T-cell (primary cell): ENCODE data around the gene INTS1. TPM values are rescaled to one million over a fixed set of nuclear protein-coding genes. Genes with fewer than 3 reads are reported as not detected.
A peak's percentile ranks its signal among the peaks of the same experiment; 100 is the strongest.

Experiments
- ATAC-seq, 4 experiments: fragments of 200-7000 bp in 3 of 4; fragments of 150-1000 bp in 1 of 4; cut with Tn5 transposase; replicated peaks in 1 of 4; 1 replicate in 3 of 4; 2 replicates in 1 of 4; pipeline ENCODE4 v1.10.0; 2021; ENCODE audit warnings: moderate library complexity in 3 of 4, mild to moderate bottlenecking in 2 of 4, moderate number of reproducible peaks in 1 of 4
- CTCF ChIA-PET, 2 donors: fragments of 300-600 bp; sonication (Branson Sonifier 250); formaldehyde crosslinking; loops; one replicate each; lab custom pipeline; 2022; ENCODE audit warnings: antibody characterized with exemption in 2 of 2; lab: Charles Lee
- POLR2A ChIA-PET, 2 donors: fragments of 300-600 bp; sonication (Branson Sonifier 250); formaldehyde crosslinking; loops; one replicate each; lab custom pipeline; 2022; ENCODE audit warnings: antibody characterized with exemption in 2 of 2; lab: Charles Lee
- DNase-seq, 35 experiments: peaks; one replicate each; pipeline versions ENCODE4 v3.0.0 to v3.0.0-alpha.2; 2013 to 2023
- H3K27ac ChIP-seq: one replicate; pipeline ENCODE4 v1.5.1; 2013; ENCODE audit warnings: low read length
- H3K27me3 ChIP-seq, 2 experiments: replicated peaks in 1 of 2; 1 replicate in 1 of 2; 2 replicates in 1 of 2; pipeline versions ENCODE4 v1.6.1 to v1.7.0; 2013; ENCODE audit warnings: low read length in 1 of 2, mixed read lengths in 1 of 2; ENCODE audit not compliant: control insufficient read depth in 2 of 2, insufficient read depth in 2 of 2; ENCODE audit errors: extremely low read depth in 1 of 2
- H3K36me3 ChIP-seq, 2 donors: 1 replicate in 1 of 2; 2 replicates in 1 of 2; pipeline versions ENCODE4 v1.6.1 to v1.7.0; 2013; ENCODE audit warnings: low read length in 1 of 2; ENCODE audit not compliant: control insufficient read depth in 2 of 2, insufficient read depth in 1 of 2; ENCODE audit errors: extremely low read depth in 1 of 2
- H3K4me1 ChIP-seq, 2 experiments: 1 replicate in 1 of 2; 2 replicates in 1 of 2; pipeline versions ENCODE4 v1.6.1 to v1.7.0; 2013; ENCODE audit warnings: low read length in 2 of 2, mixed read lengths in 1 of 2; ENCODE audit not compliant: insufficient read depth in 2 of 2, control insufficient read depth in 1 of 2; ENCODE audit errors: extremely low read depth in 1 of 2
- H3K4me3 ChIP-seq, 2 donors: 1 replicate in 1 of 2; 2 replicates in 1 of 2; pipeline versions ENCODE4 v1.5.1 to v1.7.0; 2013; ENCODE audit warnings: mild to moderate bottlenecking in 2 of 2, low read length in 1 of 2, moderate library complexity in 1 of 2; ENCODE audit not compliant: control insufficient read depth in 1 of 2; ENCODE audit errors: extremely low read depth in 1 of 2
- H3K9me3 ChIP-seq: 2 replicates; pipeline ENCODE4 v1.7.0; 2013
- H3K27ac Mint-ChIP-seq, 2 donors: one replicate each; pipeline ENCODE4 v1.8.0; 2020 to 2021; ENCODE audit warnings: mild to moderate bottlenecking in 2 of 2, mixed read lengths in 2 of 2
- H3K27me3 Mint-ChIP-seq, 2 donors: one replicate each; pipeline ENCODE4 v1.8.0; 2021 to 2022; ENCODE audit warnings: mixed read lengths in 2 of 2
- H3K36me3 Mint-ChIP-seq: one replicate; pipeline ENCODE4 v1.8.0; 2021; ENCODE audit warnings: mixed read lengths
- H3K4me1 Mint-ChIP-seq, 3 donors: one replicate each; pipeline ENCODE4 v1.8.0; 2020 to 2022; ENCODE audit warnings: mixed read lengths in 3 of 3, mild to moderate bottlenecking in 1 of 3
- H3K4me3 Mint-ChIP-seq, 3 donors: one replicate each; pipeline ENCODE4 v1.8.0; 2020 to 2022; ENCODE audit warnings: mild to moderate bottlenecking in 3 of 3, mixed read lengths in 3 of 3, moderate library complexity in 3 of 3
- H3K9me3 Mint-ChIP-seq, 3 donors: one replicate each; pipeline ENCODE4 v1.8.0; 2020 to 2022; ENCODE audit warnings: mixed read lengths in 3 of 3
- WGBS: methylation state at CpG from one replicate; pipeline ENCODE4 v1.1.5; 2013; ENCODE audit warnings: missing lambda C conversion rate; ENCODE audit not compliant: insufficient coverage; 5-methylcytosine and 5-hydroxymethylcytosine counted together
- total RNA-seq, 35 experiments: library from RNA in 6 of 35; stranded (reverse) in 6 of 35; fragments of 120-200 nt in 1 of 35; gene quantifications; one replicate each; pipeline versions ENCODE4 v1.2.1 to v1.2.4 and lab custom pipeline; 2013 to 2026

INTS1 gene
- total RNA-seq, 5 donors from 2014 or later (not counting 1 experiment from before 2014, with no cell fraction given), result 102 to 147 (median 131) TPM

DNA sequence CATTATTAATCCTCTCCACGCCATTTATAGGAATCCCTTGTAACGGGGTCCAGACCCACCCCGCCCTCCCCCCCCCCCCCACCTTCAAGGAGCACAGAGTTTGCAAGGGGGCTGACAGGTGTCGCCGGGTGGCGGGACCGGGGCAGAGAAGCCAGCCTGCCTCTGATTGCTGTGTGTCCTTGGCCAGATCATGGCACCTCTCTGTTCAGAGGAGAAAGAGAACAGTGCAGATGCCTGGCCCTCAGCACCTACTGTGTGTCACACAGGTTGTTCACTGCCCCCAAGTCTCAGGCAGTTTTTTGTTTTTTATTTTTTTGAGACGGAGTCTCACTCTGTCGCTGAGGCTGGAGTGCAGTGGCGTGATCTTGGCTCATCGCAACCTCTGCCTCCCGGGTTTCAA is 39.5 kb downstream of the INTS1 start:
- Histone ChIP-seq H3K4me1 (peaks cover 0 to 15% of the 10 kb centered on the region in 2 experiments), H3K9me3 (no peaks in the 10 kb centered on the region), H3K36me3 (peaks cover 0 to 4% of the 10 kb centered on the region in 2 donors), H3K27ac (no peak overlapping the region), H3K4me3 (no peak overlapping the region), H3K27me3 (no peaks in the 10 kb centered on the region)
- H3K4me3 Mint-ChIP-seq, result no peak overlapping the region
- ChIA-PET POLR2A (no interaction called here), CTCF (no interaction called here)
- no peaks in the 10 kb centered on the region for H3K36me3 Mint-ChIP-seq
- no peaks in the 10 kb centered on the region for H3K27me3 Mint-ChIP-seq
- H3K9me3 Mint-ChIP-seq, result no peaks in the 10 kb centered on the region
- DNase-seq (no peak), ATAC-seq (no peak)
- WGBS, result 80% methylated on average over 5 of the region's 12 CpGs
- H3K4me1 Mint-ChIP-seq, result peaks cover 13 to 18% (median 13%) of the 10 kb centered on the region in 3 donors
- H3K27ac Mint-ChIP-seq, result no peak overlapping the region

DNA sequence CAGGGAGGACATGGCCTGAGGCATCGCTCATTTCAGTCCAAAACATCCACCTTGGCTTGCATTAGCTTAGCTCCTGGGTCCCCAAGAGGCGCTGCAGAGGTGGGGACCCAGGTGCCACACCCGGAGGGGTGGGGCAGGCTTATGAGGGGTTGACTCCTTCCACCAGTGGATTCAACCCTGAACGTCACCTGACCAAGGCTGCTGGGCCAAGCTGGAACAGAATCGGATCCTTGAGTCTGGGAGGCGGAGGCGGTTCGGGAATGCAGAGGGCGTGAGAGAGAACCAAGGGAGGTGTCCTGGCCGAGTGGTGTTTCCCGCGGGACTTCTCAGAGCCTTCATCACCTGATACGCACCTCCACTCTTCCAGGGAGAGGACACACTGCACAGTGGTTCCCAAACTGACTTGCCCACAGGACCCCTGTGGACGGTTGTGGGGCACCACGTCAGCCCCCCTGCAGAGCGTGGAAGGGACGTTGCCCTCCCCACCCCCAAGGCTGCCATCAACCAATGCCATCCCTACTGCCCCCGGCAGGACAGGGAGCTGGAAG is 40.4 kb downstream of the INTS1 start:
- Histone ChIP-seq H3K4me1 (peaks cover 2 to 19% of the 10 kb centered on the region in 2 experiments), H3K27me3 (no peaks in the 10 kb centered on the region), H3K9me3 (no peaks in the 10 kb centered on the region), H3K27ac (no peak overlapping the region), H3K36me3 (no peaks in the 10 kb centered on the region), H3K4me3 (no peak overlapping the region)
- H3K36me3 Mint-ChIP-seq, result no peaks in the 10 kb centered on the region
- no peak overlapping the region for H3K4me3 Mint-ChIP-seq
- DNase-seq (no peak), ATAC-seq (no peak)
- no peak overlapping the region for H3K27ac Mint-ChIP-seq
- 93% methylated on average over 12 of the region's 18 CpGs for WGBS
- CTCF ChIA-PET, result no interaction called here
- no peaks in the 10 kb centered on the region for H3K27me3 Mint-ChIP-seq
- peaks cover 13 to 18% (median 13%) of the 10 kb centered on the region in 3 donors for H3K4me1 Mint-ChIP-seq
- no peaks in the 10 kb centered on the region for H3K9me3 Mint-ChIP-seq
- POLR2A ChIA-PET, result no interaction called here

DNA sequence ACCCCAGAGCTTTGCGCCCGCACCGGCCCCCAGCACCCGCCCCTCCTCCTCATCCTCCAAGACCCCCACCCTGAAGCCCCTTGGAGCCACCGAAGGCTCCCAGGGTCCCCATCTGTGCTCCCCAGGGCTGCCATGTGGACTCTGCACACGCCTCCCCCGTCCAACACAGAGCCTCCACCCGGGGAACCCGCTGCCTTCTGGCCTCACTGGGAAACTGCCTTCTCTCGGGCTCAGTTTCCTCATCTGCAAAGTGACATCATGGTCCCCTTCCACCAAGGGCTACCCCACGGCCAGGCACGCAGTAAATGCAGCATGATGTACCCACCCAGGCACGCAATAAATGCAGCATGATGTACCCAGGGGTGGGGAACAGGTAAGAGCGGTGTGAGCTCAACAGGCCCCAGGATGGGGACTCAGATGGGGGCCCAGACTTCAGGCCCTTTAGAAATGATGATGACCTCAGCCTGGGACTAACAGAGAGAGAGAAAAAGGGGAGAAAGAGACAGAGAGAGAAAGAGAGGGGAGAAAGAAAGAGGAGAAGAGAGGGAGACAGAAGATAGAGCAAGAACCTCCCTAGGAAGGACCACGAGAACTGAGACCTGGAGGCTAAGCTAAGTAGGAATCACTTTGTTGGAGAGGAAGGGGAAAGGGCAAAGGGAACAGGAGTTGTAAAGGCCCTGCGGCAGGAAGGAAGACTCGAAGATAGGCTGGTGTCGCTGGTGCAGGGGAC is 42.4 kb downstream of the INTS1 start:
- WGBS, result 77% methylated on average over 16 of the region's 18 CpGs
- H3K4me3 ChIP-seq, result no peak overlapping the region
- no peaks in the 10 kb centered on the region for H3K36me3 Mint-ChIP-seq
- no peak overlapping the region for H3K27ac ChIP-seq
- H3K27me3 Mint-ChIP-seq, result no peaks in the 10 kb centered on the region
- no peaks in the 10 kb centered on the region for H3K9me3 Mint-ChIP-seq
- no peak for ATAC-seq
- H3K4me1 ChIP-seq, result peaks cover 7 to 32% of the 10 kb centered on the region in 2 experiments
- ChIA-PET POLR2A (interaction anchor here in 1 of 2 donors (0.5 kb wide), 1 partner anchor 25 kb away, joined by 4 read pairs; no protein-coding TSS in a partner anchor), CTCF (interaction anchor here in 1 of 2 donors (2.3 kb wide), 1 partner anchor 12 kb away, joined by 6 read pairs; no protein-coding TSS in a partner anchor)
- peak overlapping the region; percentile 47 to 75 for H3K27ac Mint-ChIP-seq
- H3K27me3 ChIP-seq, result peaks cover 0 to 7% of the 10 kb centered on the region in 2 experiments
- H3K36me3 ChIP-seq, result no peaks in the 10 kb centered on the region
- peaks cover 19 to 24% (median 22%) of the 10 kb centered on the region in 3 donors for H3K4me1 Mint-ChIP-seq
- DNase-seq, result no peak
- H3K9me3 ChIP-seq, result no peaks in the 10 kb centered on the region
- H3K4me3 Mint-ChIP-seq, result peak overlapping the region in 2 of 3 donors; percentile 12 to 24

DNA sequence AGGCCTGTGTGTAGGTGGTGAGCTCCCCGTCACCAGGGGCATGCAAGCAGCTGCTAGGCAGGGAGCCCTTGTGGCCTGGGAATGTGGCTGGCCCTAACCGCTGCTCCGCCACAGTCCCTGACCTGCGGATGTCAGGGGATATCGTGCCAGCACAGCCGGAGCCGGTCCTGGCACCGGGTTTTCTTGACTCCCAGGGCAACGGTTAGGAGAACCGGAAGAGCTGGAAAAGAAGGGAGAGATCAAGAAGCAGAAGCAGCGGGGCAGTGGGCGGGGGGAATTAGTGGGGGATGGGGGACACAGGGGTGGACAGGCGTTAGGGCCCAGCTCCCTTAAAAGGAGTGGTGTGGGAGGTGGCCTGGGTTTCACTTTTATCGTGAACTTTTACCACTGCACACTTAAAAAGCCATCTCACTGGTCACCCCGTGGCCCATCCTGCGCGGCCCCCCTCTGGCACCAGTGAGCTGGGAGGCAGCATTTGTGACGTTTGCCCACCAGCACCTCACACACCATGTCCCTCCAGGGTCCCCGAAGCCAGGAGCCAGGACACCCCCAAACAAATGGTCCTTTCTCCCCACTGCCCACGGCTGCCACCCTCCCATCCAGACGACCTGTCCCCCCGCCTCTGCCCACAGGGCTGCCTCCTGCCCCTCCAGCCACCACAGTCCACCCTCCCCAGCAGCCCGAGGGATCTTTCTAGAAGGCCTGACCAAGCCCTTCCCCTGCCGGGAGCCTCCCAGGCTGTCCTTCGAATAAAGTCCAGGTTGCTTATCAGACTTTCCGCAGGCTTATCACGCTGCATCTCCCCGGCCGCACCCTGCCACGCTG is 43.2 kb downstream of the INTS1 start:
- peak overlapping the region in 2 of 3 donors; percentile 12 to 17 for H3K4me3 Mint-ChIP-seq
- no peaks in the 10 kb centered on the region for H3K36me3 Mint-ChIP-seq
- peaks cover 19 to 24% (median 22%) of the 10 kb centered on the region in 3 donors for H3K4me1 Mint-ChIP-seq
- DNase-seq (peak in 1 of 35 experiments; percentile 14), ATAC-seq (no peak)
- Histone ChIP-seq H3K36me3 (no peaks in the 10 kb centered on the region), H3K4me1 (peaks cover 7 to 32% of the 10 kb centered on the region in 2 experiments), H3K27me3 (peaks cover 0 to 10% of the 10 kb centered on the region in 2 experiments), H3K4me3 (no peak overlapping the region), H3K27ac (no peak overlapping the region), H3K9me3 (no peaks in the 10 kb centered on the region)
- POLR2A ChIA-PET, result interaction anchor here in 1 of 2 donors (0.5 kb wide), 1 partner anchor 25 kb away, joined by 4 read pairs; no protein-coding TSS in a partner anchor
- no peaks in the 10 kb centered on the region for H3K27me3 Mint-ChIP-seq
- CTCF ChIA-PET, result interaction anchor here (0.6 to 2.3 kb wide), 2 partner anchors 13 to 1310 kb away, joined by 3 to 6 read pairs; no protein-coding TSS in a partner anchor
- no peaks in the 10 kb centered on the region for H3K9me3 Mint-ChIP-seq
- WGBS, result 64% methylated on average over 24 of the region's 30 CpGs
- H3K27ac Mint-ChIP-seq, result peak overlapping the region in 1 of 2 donors; percentile 75

DNA sequence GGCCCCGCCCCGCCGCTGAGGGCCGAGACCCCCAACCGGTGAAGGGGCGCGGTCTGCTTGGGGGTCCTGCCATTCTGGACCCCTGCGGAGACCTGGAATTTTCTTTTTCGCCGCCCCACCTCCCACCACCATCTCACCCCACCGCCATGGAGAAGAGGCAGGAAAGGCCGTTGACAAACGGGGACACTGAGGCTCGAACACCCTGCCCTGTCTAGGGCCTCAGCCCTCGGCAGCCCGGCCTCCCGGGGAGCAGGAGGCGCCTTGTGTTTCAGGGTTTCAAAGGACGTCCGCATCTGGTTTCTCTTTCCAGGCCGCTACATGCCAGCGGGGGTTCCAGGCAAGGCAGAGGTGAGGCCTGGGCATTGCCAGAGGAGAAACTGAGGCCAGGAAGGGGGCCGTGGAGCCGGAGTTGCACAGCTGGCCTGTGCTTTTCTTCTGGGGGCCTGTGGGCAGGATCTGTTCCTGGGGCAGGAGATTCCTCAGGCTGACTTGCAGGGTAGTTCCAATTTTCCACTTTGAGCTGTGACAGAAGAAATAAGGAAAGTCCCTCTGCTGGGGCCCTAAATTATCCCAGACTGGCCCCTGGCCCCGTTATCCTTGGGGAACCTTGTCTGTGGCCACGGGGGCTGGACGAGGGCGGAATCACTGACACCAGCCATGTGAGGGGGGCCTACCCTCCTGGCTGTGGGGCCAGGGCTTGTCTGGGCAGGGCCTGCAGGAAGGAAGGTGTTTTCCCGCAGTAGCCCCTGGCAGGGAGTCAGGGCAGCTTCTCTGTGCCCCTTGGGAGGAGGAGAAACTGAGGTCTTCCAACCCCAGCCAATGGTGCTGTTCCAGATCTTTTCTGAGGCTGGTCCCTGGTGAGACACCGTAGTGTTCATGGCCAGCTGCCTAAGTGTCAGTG is 44.0 kb downstream of the INTS1 start:
- Histone ChIP-seq H3K4me1 (peaks cover 7 to 32% of the 10 kb centered on the region in 2 experiments), H3K4me3 (peak overlapping the region; percentile 46 to 63), H3K9me3 (no peaks in the 10 kb centered on the region), H3K27me3 (peaks cover 0 to 15% of the 10 kb centered on the region in 2 experiments), H3K36me3 (no peaks in the 10 kb centered on the region), H3K27ac (peak overlapping the region; percentile 41)
- no peaks in the 10 kb centered on the region for H3K9me3 Mint-ChIP-seq
- ATAC-seq (no peak), DNase-seq (peak in 9 of 35 experiments; percentile 8 to 28 (median 12))
- 23% methylated on average over 23 of the region's 30 CpGs for WGBS
- ChIA-PET CTCF (interaction anchor here (0.5 to 2.3 kb wide), 4 partner anchors 14 to 1309 kb away, joined by 3 to 6 read pairs (median 3); no protein-coding TSS in a partner anchor), POLR2A (no interaction called here)
- peak overlapping the region; percentile 66 to 69 (median 68) for H3K4me3 Mint-ChIP-seq
- H3K4me1 Mint-ChIP-seq, result peaks cover 19 to 24% (median 22%) of the 10 kb centered on the region in 3 donors
- no peaks in the 10 kb centered on the region for H3K36me3 Mint-ChIP-seq
- no peaks in the 10 kb centered on the region for H3K27me3 Mint-ChIP-seq
- H3K27ac Mint-ChIP-seq, result peak overlapping the region; percentile 39 to 61
